ENCODE results near the gene SMTNL2.
A peak's percentile ranks its signal among the peaks of the same experiment; 100 is the strongest.

SMTNL2 gene

GRCh38 chr17:4545217-4545951, 38.9 kb upstream of the SMTNL2 start:
- no peak for DNase-seq

GRCh38 chr17:4547118-4547906, 37.0 kb upstream of the SMTNL2 start:
- no peak for DNase-seq

DNA sequence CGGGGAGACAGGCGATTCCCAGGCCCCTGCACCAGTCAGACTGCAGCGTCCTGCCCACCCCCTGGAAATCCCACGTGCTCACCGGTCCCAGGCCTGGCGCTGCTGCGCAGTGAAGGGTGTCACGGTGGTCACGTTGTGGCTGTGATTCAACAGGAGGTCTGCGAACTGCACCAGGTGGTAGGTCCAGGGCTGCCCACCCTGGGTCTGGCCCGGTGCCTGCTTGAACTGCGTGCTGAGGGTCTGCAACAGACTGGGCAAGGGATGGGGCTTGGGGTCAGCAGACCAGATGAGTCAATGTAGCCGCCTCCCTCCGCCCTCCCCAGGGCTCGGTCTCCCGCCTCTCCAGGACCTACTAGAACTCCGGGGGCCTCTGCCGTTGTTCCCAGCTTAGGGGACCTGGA, 36.3 kb upstream of the SMTNL2 start:
- no peak for DNase-seq

- no peak for DNase-seq
Measured at GRCh38 chr17:4548721-4549531, 35.4 kb upstream of the SMTNL2 start.

DNA sequence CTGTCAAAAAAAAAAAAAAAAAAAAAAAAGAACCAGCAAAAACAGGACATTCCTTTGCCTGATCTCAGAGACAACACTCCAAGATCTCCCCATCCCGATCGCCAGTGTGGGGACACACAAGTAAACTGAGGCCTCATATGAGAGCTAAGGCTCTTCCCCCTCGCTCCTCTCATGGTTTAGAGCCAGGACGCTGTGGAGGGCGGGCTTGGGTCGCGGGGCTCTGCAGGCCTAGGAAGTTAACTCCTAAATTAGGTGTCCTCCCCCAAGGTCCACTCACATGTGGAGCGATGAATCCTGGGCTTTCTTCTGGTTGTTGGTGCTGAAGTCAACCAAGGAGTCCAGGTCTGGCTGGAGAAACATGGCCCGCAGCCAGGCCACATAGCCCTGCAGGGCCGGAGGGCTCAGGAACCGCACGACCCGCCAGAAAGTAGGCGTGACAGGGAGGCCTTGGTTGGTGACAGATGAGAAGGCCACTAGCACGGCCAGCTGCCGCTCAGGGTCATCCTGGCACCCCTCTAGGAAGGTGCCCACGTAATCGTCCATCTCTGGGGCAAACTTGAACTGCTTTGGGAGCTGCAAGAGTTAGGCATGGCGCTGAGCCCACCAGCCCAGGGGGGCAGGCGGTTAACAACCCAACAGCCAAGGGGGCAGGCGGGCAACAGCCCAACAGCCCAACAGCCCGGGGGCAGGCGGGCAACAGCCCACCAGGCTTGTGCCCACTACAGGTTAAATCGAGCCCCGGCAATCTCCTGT, 34.4 kb upstream of the SMTNL2 start:
- DNase-seq, result no peak

- DNase-seq, result no peak
Measured at GRCh38 chr17:4550534-4551039, 33.7 kb upstream of the SMTNL2 start.

- DNase-seq, result no peak
Measured at GRCh38 chr17:4551141-4551540, 33.2 kb upstream of the SMTNL2 start.

DNA sequence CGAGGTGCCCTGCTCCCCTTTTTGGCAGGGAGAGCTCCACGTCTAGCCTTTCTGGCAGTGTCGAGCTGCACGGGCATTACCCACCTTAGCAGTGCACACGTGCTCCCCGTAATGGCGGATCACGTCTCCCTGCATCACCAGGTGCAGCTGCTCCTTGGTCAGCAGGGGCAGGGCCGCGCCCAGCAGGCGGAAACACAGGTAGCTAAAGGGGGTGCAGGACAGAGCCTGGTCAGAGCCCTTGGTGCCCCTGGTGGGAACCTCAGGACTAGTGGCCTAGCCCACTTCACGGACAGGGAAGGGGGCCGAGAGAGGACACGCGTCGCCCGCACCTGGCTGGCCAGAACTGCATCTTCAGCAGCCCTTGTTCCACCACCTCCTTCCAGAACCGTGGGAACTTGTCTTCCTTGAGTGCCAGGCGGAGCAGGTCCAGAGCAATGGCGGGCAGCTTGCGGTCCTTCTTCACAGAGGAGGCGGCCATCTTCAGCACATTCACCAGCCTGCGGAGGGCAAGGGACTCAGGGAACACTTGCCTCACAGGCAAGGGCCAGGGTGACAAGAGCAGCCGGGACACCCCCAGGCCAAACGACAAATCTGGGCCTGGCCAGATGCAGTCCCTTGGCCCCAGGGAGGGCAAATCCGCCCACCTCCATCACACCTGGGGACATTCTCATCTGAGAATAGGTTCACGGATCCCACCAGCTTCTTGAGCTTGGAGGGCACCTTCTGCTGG, 32.4 kb upstream of the SMTNL2 start:
- DNase-seq, result no peak

- no peak for DNase-seq
Measured at GRCh38 chr17:4553669-4554068, 30.7 kb upstream of the SMTNL2 start.

- DNase-seq, result no peak
Measured at GRCh38 chr17:4554441-4554996, 29.8 kb upstream of the SMTNL2 start.

DNA sequence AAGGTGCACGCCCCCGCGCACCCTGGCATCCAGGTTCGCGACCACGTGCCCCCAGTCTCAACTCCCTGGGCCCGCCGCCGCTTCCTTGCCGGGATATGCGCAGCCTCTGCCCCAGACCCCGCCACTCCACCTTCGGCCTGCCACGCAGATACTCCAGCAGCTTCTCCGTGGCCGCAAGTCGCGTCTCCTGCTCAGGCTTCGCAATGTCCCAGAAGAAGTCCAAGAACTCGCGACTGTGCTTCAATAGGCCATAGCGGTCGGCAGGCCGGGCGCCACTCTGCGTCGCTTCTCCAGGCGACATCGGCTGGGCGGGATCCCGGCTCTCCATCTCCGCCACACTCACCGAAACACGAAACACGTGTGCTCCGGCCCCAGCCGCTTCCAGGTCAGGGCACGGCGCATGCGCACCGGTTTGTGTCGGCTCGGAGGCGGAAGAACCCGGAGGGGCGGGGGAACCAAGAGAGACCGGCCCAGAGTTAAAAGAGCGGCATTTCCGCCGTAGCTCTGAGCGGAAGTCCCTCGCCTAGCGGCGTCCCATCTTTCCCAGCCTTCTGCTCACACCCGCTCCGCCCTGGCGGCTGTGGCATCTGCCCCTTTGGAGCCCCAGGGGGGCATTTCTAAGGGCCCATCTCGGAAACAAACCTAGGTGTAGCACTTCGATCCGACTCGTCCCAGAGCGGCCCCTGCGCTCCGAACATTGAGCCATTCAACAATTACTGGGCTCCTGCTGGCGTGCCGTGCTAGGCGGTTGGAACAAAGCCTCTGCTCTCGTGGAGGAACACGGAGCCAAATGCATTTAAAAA, 29.1 kb upstream of the SMTNL2 start, which contains the start of gene MYBBP1A:
MYBBP1A (minus strand) TSS at position 388 of the 803 bp plus-strand sequence; CDS start at position 328, 60 bp downstream.
- peak; percentile 76 for DNase-seq

DNA sequence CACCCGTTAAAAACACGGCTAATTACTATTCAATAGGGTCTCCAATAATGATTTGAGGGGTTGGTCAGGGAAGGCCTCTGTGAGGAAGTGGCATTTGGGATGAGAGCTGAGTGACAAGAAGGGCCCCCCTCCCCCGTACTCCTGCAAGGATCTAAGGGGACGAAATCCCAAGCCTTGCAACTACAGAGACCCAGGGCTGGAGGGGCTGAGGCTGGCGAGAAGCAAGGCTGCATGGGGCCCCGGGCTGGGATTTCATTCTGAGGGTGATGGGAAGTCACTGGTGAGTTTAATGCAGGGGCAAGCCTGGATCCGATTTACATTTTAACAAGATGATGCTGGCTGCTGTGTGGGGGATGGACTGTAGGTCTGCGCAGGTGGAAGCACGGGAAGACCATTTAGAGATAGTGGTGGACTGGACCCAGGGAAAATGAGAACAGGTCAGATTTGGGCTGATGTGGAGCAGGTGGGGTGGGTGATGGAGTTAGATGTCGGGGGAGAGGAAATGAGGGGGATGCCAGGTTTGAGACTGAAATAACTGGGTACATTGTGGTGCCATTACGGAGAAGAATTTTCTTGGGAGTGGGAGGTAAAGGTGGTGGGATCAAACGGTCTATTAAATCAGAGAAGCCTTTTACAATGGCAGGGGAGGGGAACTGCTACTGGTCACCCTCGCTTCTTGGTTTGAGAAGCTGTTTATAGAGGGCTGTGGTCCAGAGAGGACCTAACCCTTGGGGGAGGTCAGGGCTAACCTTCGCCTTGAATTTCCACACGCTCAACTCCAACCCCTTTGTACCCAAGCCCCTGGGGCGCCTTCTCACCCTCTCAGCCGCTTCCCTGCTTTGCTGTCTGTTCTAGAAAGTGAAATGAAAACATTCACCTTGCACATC, 28.2 kb upstream of the SMTNL2 start:
- DNase-seq, result no peak

GRCh38 chr17:4556996-4557395, 27.3 kb upstream of the SMTNL2 start:
- DNase-seq, result no peak

GRCh38 chr17:4557626-4558346, 26.5 kb upstream of the SMTNL2 start:
- no peak for DNase-seq

DNA sequence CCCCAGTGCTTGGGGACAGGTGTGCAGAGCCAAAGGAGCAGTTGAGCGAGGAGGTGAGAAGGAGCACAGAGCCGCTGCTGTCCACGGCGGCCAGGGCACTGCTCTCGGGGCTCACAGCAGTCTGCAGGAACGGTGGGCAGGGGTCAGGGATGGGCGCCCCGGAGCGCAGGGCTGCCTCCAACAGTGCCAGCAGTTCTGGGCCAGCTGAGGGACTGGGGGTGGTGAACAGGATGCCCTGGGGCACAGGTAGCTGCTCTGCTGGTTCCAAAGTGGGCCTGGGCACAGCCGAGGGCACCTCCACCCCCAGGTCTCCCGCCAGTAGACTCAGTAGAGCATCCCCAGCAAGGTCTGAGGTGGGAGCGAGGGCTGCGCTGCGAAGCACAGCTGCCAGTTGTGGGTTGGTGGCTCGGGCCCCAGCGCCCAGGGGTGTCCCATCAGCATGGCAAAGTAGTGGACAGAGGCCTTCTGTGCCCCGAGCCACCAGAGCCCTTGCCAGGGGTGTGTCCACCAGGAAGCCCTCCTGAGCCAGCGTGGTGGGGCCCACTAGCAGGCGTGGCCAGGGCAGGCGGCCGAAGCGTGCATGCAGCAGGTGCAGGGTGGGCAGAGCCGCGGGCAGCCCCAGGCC, 25.9 kb upstream of the SMTNL2 start:
- DNase-seq, result no peak

DNA sequence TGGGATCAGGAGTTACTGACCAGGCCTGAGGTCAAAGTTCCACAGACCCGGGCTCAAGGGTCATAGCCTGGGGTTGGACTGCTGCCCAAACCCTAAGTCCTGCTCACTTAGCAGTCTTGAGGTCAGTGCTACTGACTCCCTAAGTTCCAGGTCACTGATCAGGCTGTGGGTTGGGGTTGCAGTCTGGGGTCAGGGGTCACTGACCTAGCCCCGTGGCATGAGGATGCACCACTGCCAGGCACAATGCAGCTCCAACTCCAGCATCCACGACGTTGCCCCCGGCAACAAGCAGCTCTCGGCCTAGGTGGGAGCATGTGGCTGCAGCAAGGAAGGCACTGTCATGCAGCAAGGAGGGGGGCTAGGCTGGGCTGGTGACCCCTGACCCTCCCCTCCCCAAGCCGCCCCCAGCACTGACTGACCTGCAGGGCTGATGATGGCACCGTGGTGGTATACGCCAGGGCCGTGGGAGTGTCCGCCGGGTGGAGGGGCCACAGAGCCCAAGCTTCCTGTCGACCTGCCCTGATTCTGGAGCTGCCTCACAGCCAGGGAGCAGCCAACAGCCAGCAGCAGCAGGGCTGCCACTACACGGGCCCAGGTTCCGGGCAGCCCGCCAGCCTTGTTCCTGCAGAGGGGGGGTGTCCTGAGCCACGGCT, 25.1 kb upstream of the SMTNL2 start:
- no peak for DNase-seq

GRCh38 chr17:4559966-4560365, 24.4 kb upstream of the SMTNL2 start:
- no peak for DNase-seq

- no peak for DNase-seq
Measured at GRCh38 chr17:4560421-4560820, 23.9 kb upstream of the SMTNL2 start, which contains the start of gene GGT6. GGT6 (minus strand) TSS chr17:4560577; CDS start chr17:4560521, 56 bp downstream.
